NT2/D1 (cell line): Measurements from ENCODE around the gene TFDP2.

Source experiments
- DNase-seq: peaks from one replicate; pipeline ENCODE4 v3.0.0-alpha.2; 2011; ENCODE audit warnings: low read depth, low spot score
- H3K27me3 ChIP-seq: 2 replicates; pipeline ENCODE4 v1.6.0; 2011; ENCODE audit warnings: mild to moderate bottlenecking; ENCODE audit not compliant: insufficient read length, insufficient read depth
- H3K36me3 ChIP-seq: 2 replicates; pipeline ENCODE4 v1.6.1; 2011; ENCODE audit warnings: mild to moderate bottlenecking, low read length, mixed read lengths; ENCODE audit not compliant: insufficient read depth, insufficient read length
- H3K4me1 ChIP-seq: 2 replicates; pipeline ENCODE4 v1.5.1; 2011; ENCODE audit not compliant: insufficient read depth, insufficient read length
- H3K4me3 ChIP-seq: 2 replicates; pipeline ENCODE4 v1.5.1; 2011; ENCODE audit warnings: low read depth; ENCODE audit not compliant: insufficient read length
- H3K9ac ChIP-seq: 2 replicates; pipeline ENCODE4 v1.6.0; 2011; ENCODE audit warnings: low read depth; ENCODE audit not compliant: insufficient read length
- H3K9me3 ChIP-seq: 2 replicates; pipeline ENCODE4 v1.5.1; 2011; ENCODE audit warnings: mild to moderate bottlenecking, low read length; ENCODE audit not compliant: insufficient read depth
- SUZ12 ChIP-seq: IDR thresholded peaks from 2 replicates; pipeline ENCODE4 v1.6.1; 2011; ENCODE audit not compliant: insufficient read length, insufficient read depth; ENCODE audit errors: extremely low read depth
- YY1 ChIP-seq: IDR thresholded peaks from 2 replicates; pipeline ENCODE4 v1.6.1; 2011; ENCODE audit not compliant: insufficient read length, insufficient read depth
- ZNF274 ChIP-seq: IDR thresholded peaks from 2 replicates; pipeline ENCODE4 v1.6.1; 2011; ENCODE audit warnings: mild to moderate bottlenecking, low read depth, low read length

Gene TFDP2

GRCh38 chr3:142000325-142000870 is 148.9 kb downstream of the TFDP2 start:
- H3K9me3 ChIP-seq = no peaks in the 10 kb centered on the region
- H3K4me3 ChIP-seq = no peak overlapping the region
- no peaks in the 10 kb centered on the region for H3K27me3 ChIP-seq
- no peak for TF ChIP-seq SUZ12
- no peak for TF ChIP-seq ZNF274
- TF ChIP-seq YY1 = no peak
- DNase-seq = no peak
- no peaks in the 10 kb centered on the region for H3K4me1 ChIP-seq
- H3K9ac ChIP-seq = no peak overlapping the region
- H3K36me3 ChIP-seq = peaks cover 2% of the 10 kb centered on the region

GRCh38 chr3:141998669-141999290 is 150.6 kb downstream of the TFDP2 start:
- TF ChIP-seq SUZ12 (no peak), YY1 (no peak), ZNF274 (no peak)
- Histone ChIP-seq H3K9ac (no peak overlapping the region), H3K4me3 (no peak overlapping the region)

GRCh38 chr3:141996437-141996836 is 152.9 kb downstream of the TFDP2 start:
- TF ChIP-seq SUZ12 (no peak), ZNF274 (no peak), YY1 (no peak)
- no peaks in the 10 kb centered on the region for H3K4me1 ChIP-seq
- H3K4me3 ChIP-seq = no peak overlapping the region
- no peak for DNase-seq
- no peaks in the 10 kb centered on the region for H3K27me3 ChIP-seq
- peaks cover 2% of the 10 kb centered on the region for H3K36me3 ChIP-seq
- no peak overlapping the region for H3K9ac ChIP-seq
- H3K9me3 ChIP-seq = no peaks in the 10 kb centered on the region

More at GRCh38 chr3:141998669-141999290, 150.6 kb downstream of the TFDP2 start:
- DNase-seq = no peak
- no peaks in the 10 kb centered on the region for H3K4me1 ChIP-seq
- no peaks in the 10 kb centered on the region for H3K27me3 ChIP-seq
- no peaks in the 10 kb centered on the region for H3K9me3 ChIP-seq
- peaks cover 2% of the 10 kb centered on the region for H3K36me3 ChIP-seq

- no peaks in the 10 kb centered on the region for H3K27me3 ChIP-seq
- no peak for TF ChIP-seq SUZ12
- TF ChIP-seq YY1 = no peak
- TF ChIP-seq ZNF274 = no peak
- no peaks in the 10 kb centered on the region for H3K9me3 ChIP-seq
- H3K4me3 ChIP-seq = no peak overlapping the region
- no peaks in the 10 kb centered on the region for H3K4me1 ChIP-seq
- DNase-seq = no peak
- H3K9ac ChIP-seq = no peak overlapping the region
- no peaks in the 10 kb centered on the region for H3K36me3 ChIP-seq
These were observed 154.5 kb downstream of the TFDP2 start for GRCh38 chr3:141994856-141995255.

- H3K4me1 ChIP-seq = no peaks in the 10 kb centered on the region
- H3K9me3 ChIP-seq = no peaks in the 10 kb centered on the region
- H3K9ac ChIP-seq = no peak overlapping the region
- DNase-seq = no peak
- no peaks in the 10 kb centered on the region for H3K27me3 ChIP-seq
- no peak overlapping the region for H3K4me3 ChIP-seq
- peaks cover 2% of the 10 kb centered on the region for H3K36me3 ChIP-seq
- TF ChIP-seq ZNF274 = no peak
- no peak for TF ChIP-seq SUZ12
- no peak for TF ChIP-seq YY1
These were observed 156.8 kb downstream of the TFDP2 start for GRCh38 chr3:141992512-141992911.

GRCh38 chr3:141986548-141987107 is 162.7 kb downstream of the TFDP2 start:
- no peak for TF ChIP-seq ZNF274
- no peak for TF ChIP-seq YY1
- no peak for TF ChIP-seq SUZ12
- Histone ChIP-seq H3K27me3 (no peaks in the 10 kb centered on the region), H3K4me3 (no peak overlapping the region), H3K36me3 (peaks cover 2% of the 10 kb centered on the region), H3K9ac (no peak overlapping the region), H3K4me1 (no peaks in the 10 kb centered on the region), H3K9me3 (no peaks in the 10 kb centered on the region)
- no peak for DNase-seq

- no peak for DNase-seq
- Histone ChIP-seq H3K9ac (no peak overlapping the region), H3K9me3 (no peaks in the 10 kb centered on the region), H3K36me3 (peaks cover 6% of the 10 kb centered on the region), H3K4me3 (no peak overlapping the region), H3K4me1 (no peaks in the 10 kb centered on the region), H3K27me3 (no peaks in the 10 kb centered on the region)
- no peak for TF ChIP-seq ZNF274
- TF ChIP-seq SUZ12 = no peak
- no peak for TF ChIP-seq YY1
These were observed 168.3 kb downstream of the TFDP2 start for GRCh38 chr3:141981084-141981483.
